Measurements from ENCODE around the gene VCAM1. TPM values are rescaled to one million over a fixed set of nuclear protein-coding genes. Genes with fewer than 3 reads are reported as not detected.
"Not testable (repeated sequence)": the region's sequence is repeated elsewhere in the genome, so short reads cannot be mapped to it uniquely, and the experiment has no call there.

Gene VCAM1
- total and polyA plus RNA-seq, 2 of the 8 experiments (the other 6 are each of a cell fraction or from before 2014, with no cell fraction given): 0.21 TPM; not detected in 1

DNA sequence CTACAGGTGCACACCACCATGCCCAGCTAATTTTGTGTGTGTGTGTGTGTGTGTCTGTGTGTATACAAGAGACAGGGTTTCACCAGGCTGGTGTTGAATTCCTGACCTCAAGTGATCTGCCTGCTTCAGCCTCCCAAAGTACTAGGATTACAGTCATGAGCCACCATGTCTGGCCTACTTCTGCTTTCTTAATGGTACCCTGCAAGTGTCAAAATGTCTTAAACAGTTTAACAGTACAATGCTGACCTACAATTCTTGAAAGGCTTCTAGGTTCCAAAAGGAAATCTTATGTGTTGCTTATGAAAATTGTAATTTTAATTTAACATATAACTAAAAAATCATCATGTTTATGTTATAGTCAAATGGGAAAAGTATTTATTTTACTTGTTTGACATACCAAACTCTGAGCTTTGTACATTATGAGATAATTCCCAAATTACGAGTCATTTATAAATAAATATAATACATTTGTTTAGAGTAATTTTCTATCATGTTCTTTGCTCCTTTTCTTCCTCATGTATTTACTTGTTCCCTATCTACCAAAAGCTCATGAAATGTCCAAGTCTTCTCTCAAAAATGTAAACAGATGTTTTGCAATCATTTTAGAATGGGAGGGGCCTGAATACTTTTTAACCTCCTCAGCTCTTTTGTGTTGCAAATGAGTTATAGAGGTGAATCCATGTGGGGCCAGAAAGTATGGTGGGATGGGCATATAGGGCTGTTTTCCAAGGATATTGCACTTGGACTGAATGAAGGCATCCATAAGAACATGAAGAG is 8.4 kb upstream of the VCAM1 start (continued):
- TF ChIP-seq GABPA (IDR thresholded peaks at IDR 0.05; ENCODE audit: borderline replicate concordance, insufficient read depth, low read length): no peak
- no peak for TF ChIP-seq ZNF274 (IDR thresholded peaks at IDR 0.05; ENCODE audit: borderline replicate concordance, extremely low read depth, low read length)
- TF ChIP-seq, protein P1, sequence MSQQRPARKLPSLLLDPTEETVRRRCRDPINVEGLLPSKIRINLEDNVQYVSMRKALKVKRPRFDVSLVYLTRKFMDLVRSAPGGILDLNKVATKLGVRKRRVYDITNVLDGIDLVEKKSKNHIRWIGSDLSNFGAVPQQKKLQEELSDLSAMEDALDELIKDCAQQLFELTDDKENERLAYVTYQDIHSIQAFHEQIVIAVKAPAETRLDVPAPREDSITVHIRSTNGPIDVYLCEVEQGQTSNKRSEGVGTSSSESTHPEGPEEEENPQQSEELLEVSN (IDR thresholded peaks at IDR 0.05): no peak
- no peak for TF ChIP-seq TAF7 (optimal IDR thresholded peaks at IDR 0.05; ENCODE audit: borderline replicate concordance, low read depth, low read length)
- TF ChIP-seq KDM1A (IDR thresholded peaks at IDR 0.05; ENCODE audit: borderline replicate concordance, low read length): no peak
- TF ChIP-seq EZH2 (IDR thresholded peaks at IDR 0.05; ENCODE audit: low read depth, low read length, severe bottlenecking): no peak

DNA sequence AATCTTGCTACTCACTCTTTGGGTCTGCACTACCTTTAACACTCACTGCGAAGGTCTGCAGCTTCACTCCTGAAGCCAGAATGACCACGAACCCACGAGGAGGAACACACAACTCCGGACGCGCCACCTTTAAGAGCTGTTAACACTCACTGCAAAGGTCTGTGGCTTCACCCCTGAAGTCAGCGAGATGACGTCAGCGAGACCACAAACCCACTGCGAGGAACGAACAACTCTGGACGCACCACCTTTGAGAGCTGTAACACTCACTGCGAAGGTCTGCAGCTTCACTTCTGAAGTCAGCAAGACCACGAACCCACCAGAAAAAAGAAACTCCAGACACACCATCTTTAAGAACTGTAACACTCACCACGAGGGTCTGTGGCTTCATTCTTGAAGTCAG is 6.5 kb upstream of the VCAM1 start:
- H3K9ac ChIP-seq (replicated peaks in 1 of 4; ENCODE audit: extremely low read depth in 1 of 4, low read depth in 3 of 4, low read length in 3 of 4); H4K20me1 ChIP-seq (replicated peaks in 1 of 2; ENCODE audit: control insufficient read depth in 1 of 2, insufficient read depth in 2 of 2, low read length in 2 of 2); H3K79me2 ChIP-seq (ENCODE audit: control insufficient read depth in 1 of 2, insufficient read depth in 2 of 2, low read length in 2 of 2); H4K8ac ChIP-seq (ENCODE audit: extremely low read depth, insufficient read depth, low read length); H2BK120ac ChIP-seq (replicated peaks; ENCODE audit: low read depth, low read length); H3K9me3 ChIP-seq (ENCODE audit: insufficient read depth in 2 of 2, low read depth in 1 of 2, low read length in 1 of 2); H3K36me3 ChIP-seq (ENCODE audit: control insufficient read depth in 2 of 4, insufficient read depth in 4 of 4, low read length in 3 of 4); H3K56ac ChIP-seq (replicated peaks; ENCODE audit: insufficient read length, low read depth, low read length); H3K27me3 ChIP-seq (replicated peaks in 1 of 4; ENCODE audit: control insufficient read depth in 3 of 4, extremely low read depth in 1 of 4, insufficient read depth in 3 of 4, low read length in 3 of 4); H2BK20ac ChIP-seq (ENCODE audit: low read length); H2AK5ac ChIP-seq (ENCODE audit: low read depth, low read length); H2AFZ ChIP-seq (ENCODE audit: low read length); FAIRE-seq; H4K91ac ChIP-seq (replicated peaks; ENCODE audit: insufficient read length, low read length); H3K23ac ChIP-seq (ENCODE audit: insufficient read length); H3K18ac ChIP-seq (ENCODE audit: extremely low read depth, low read length); DNase-seq (ENCODE audit: low read depth in 1 of 2, low spot score in 2 of 2); H4K5ac ChIP-seq (ENCODE audit: insufficient read length, low read depth, low read length); H3K14ac ChIP-seq (ENCODE audit: insufficient read length); H3K4me2 ChIP-seq (ENCODE audit: insufficient read depth in 1 of 2, low read depth in 2 of 2, low read length in 2 of 2); H2BK12ac ChIP-seq (ENCODE audit: low read depth, low read length); H2BK5ac ChIP-seq (ENCODE audit: low read depth, low read length); H3K23me2 ChIP-seq (ENCODE audit: low read depth, low read length); H3K4me3 ChIP-seq (ENCODE audit: extremely low read depth in 1 of 4, insufficient read depth in 2 of 4, low read depth in 3 of 4, low read length in 4 of 4); H3K4me1 ChIP-seq (replicated peaks in 1 of 4; ENCODE audit: control insufficient read depth in 3 of 4, insufficient read depth in 4 of 4, low read length in 3 of 4); H3K27ac ChIP-seq (ENCODE audit: low read depth, low read length); H3K4ac ChIP-seq (replicated peaks; ENCODE audit: insufficient read length, low read depth, low read length); H2BK15ac ChIP-seq (ENCODE audit: low read length); H3K79me1 ChIP-seq (ENCODE audit: low read depth, low read length); POLR2A ChIA-PET (ENCODE audit: partially characterized antibody): not testable (repeated sequence)
- CTCF ChIA-PET (ENCODE audit: partially characterized antibody): interaction anchor here (0.6 kb wide), 1 partner anchor 152 kb away, joined by 3 read pairs; no protein-coding TSS in a partner anchor
- 97% methylated on average over 15 of the region's 15 CpGs; no CpG with 5 or more reads in 1 of the 2 experiments for WGBS, 2 experiments (ENCODE audit: extremely low coverage in 1 of 2, insufficient coverage in 1 of 2, insufficient read length in 1 of 2, insufficient replicate concordance in 2 of 2, low coverage in 1 of 2, low lambda C conversion rate in 2 of 2, missing lambda C conversion rate in 1 of 2)

Measured in H1 (cell line).